ENCODE measurements around the gene ZNF625. TPM values are rescaled to one million over a fixed set of nuclear protein-coding genes. Genes with fewer than 3 reads are reported as not detected.

ZNF625 gene
- total RNA-seq, 2 donors from 2014 or later: 30.2 to 40.0 TPM

DNA sequence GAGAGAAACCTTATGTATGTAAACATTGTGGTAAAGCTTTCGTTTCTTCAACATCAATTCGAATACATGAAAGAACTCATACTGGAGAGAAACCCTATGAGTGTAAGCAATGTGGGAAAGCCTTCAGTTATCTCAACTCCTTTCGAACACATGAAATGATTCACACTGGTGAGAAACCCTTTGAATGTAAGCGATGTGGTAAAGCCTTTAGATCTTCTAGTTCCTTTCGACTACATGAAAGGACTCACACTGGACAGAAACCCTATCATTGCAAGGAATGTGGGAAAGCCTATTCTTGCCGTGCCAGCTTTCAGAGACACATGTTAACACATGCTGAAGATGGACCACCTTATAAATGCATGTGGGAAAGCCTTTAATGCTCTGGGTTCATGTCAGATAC lies 31.1 kb upstream of the ZNF625 start:
- no peaks in the 10 kb centered on the region for H3K4me1 ChIP-seq (ENCODE audit: control insufficient read depth, insufficient read depth, low read length)
- H3K9ac ChIP-seq (ENCODE audit: extremely low read depth, low read length, poor library complexity, severe bottlenecking): no peak overlapping the region
- H3K36me3 ChIP-seq (ENCODE audit: control insufficient read depth, insufficient read depth, low read length): peaks cover 77% of the 10 kb centered on the region
- H3K27me3 ChIP-seq (ENCODE audit: control insufficient read depth, insufficient read depth, low read length, poor library complexity, severe bottlenecking): no peaks in the 10 kb centered on the region
- Mint-ChIP-seq H3K27me3 (ENCODE audit: insufficient read depth) (no peaks in the 10 kb centered on the region), H3K27ac (no peak overlapping the region), H3K4me1 (no peaks in the 10 kb centered on the region), H3K9me3 (peaks cover 99% of the 10 kb centered on the region), H3K4me3 (no peak overlapping the region), H3K36me3 (ENCODE audit: low read depth) (peaks cover 89% of the 10 kb centered on the region)
- H3K27ac ChIP-seq (ENCODE audit: low read depth, low read length): no peak overlapping the region
- H3K9me3 ChIP-seq (ENCODE audit: control insufficient read depth, low read length): peaks cover 94% of the 10 kb centered on the region
- TF ChIP-seq, protein P1, sequence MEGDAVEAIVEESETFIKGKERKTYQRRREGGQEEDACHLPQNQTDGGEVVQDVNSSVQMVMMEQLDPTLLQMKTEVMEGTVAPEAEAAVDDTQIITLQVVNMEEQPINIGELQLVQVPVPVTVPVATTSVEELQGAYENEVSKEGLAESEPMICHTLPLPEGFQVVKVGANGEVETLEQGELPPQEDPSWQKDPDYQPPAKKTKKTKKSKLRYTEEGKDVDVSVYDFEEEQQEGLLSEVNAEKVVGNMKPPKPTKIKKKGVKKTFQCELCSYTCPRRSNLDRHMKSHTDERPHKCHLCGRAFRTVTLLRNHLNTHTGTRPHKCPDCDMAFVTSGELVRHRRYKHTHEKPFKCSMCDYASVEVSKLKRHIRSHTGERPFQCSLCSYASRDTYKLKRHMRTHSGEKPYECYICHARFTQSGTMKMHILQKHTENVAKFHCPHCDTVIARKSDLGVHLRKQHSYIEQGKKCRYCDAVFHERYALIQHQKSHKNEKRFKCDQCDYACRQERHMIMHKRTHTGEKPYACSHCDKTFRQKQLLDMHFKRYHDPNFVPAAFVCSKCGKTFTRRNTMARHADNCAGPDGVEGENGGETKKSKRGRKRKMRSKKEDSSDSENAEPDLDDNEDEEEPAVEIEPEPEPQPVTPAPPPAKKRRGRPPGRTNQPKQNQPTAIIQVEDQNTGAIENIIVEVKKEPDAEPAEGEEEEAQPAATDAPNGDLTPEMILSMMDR (conservative IDR thresholded peaks at IDR 0.05): no peak
- WGBS, 2 experiments (ENCODE audit: insufficient coverage in 1 of 2, insufficient read length in 1 of 2): 99 to 100% methylated on average over 6 of the region's 6 CpGs
- peak overlapping the region; percentile 76 for H3K4me3 ChIP-seq (ENCODE audit: low read length)
- DNase-seq: no peak

DNA sequence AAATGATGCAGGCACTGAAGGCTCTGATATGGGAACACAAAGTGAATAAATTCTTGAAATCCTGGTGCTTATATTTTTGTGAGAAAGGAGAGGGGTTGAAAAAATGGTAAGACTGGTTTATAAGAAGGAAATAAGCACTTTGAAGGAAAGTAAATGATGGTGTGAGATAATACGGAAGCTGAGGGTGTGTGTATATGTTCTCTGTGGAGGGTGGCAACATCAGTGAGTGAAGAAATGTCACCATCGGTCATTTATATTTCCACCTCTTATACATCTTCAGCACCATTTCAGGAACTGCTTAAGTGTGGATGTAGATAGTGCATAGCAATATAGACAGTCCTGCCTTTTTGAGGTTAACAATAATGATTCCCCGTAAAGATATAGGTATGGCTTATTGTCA lies 23.8 kb upstream of the ZNF625 start:
- H3K4me3 Mint-ChIP-seq: no peak overlapping the region
- Histone ChIP-seq H3K27me3 (ENCODE audit: control insufficient read depth, insufficient read depth, low read length, poor library complexity, severe bottlenecking) (no peaks in the 10 kb centered on the region), H3K9ac (ENCODE audit: extremely low read depth, low read length, poor library complexity, severe bottlenecking) (no peak overlapping the region), H3K9me3 (ENCODE audit: control insufficient read depth, low read length) (peaks cover 72% of the 10 kb centered on the region), H3K4me3 (ENCODE audit: low read length) (no peak overlapping the region), H3K36me3 (ENCODE audit: control insufficient read depth, insufficient read depth, low read length) (peaks cover 41% of the 10 kb centered on the region), H3K4me1 (ENCODE audit: control insufficient read depth, insufficient read depth, low read length) (no peaks in the 10 kb centered on the region), H3K27ac (ENCODE audit: low read depth, low read length) (no peak overlapping the region)
- H3K27me3 Mint-ChIP-seq (ENCODE audit: insufficient read depth): no peaks in the 10 kb centered on the region
- peaks cover 76% of the 10 kb centered on the region for H3K36me3 Mint-ChIP-seq (ENCODE audit: low read depth)
- DNase-seq: no peak
- TF ChIP-seq, protein P1 (conservative IDR thresholded peaks at IDR 0.05): no peak
- H3K4me1 Mint-ChIP-seq: no peaks in the 10 kb centered on the region
- H3K27ac Mint-ChIP-seq: no peak overlapping the region
- peaks cover 69% of the 10 kb centered on the region for H3K9me3 Mint-ChIP-seq
- 91 to 100% methylated on average over 1 to 2 of the region's 3 CpGs for WGBS, 2 experiments (ENCODE audit: insufficient coverage in 1 of 2, insufficient read length in 1 of 2)

DNA sequence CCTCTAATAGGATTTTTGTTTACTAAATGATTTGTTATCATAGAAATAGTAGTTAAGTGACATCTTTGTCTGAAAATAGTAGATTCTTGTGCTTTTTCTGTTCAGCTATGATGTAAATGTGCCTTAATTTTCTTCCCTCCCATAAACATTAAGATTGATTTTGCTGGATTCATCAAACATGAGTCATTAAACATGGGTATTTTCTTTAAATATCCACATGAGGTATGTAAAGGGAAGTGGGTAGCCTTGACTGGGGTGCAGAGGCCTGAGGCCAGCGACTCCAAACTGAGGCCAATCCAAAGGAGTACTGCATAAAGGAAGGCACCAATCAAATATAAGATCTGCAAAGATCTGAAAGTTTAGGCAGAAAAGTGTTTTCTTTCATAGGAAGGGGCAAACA lies 10.1 kb upstream of the ZNF625 start:
- Mint-ChIP-seq H3K27me3 (ENCODE audit: insufficient read depth) (no peaks in the 10 kb centered on the region), H3K27ac (no peak overlapping the region), H3K9me3 (no peaks in the 10 kb centered on the region), H3K4me1 (peaks cover 4% of the 10 kb centered on the region), H3K4me3 (no peak overlapping the region), H3K36me3 (ENCODE audit: low read depth) (peaks cover 33% of the 10 kb centered on the region)
- DNase-seq: no peak
- no peaks in the 10 kb centered on the region for H3K4me1 ChIP-seq (ENCODE audit: control insufficient read depth, insufficient read depth, low read length)
- H3K9me3 ChIP-seq (ENCODE audit: control insufficient read depth, low read length): no peaks in the 10 kb centered on the region
- 97 to 100% methylated on average over 1 of the region's 1 CpG for WGBS, 2 experiments (ENCODE audit: insufficient coverage in 1 of 2, insufficient read length in 1 of 2)
- TF ChIP-seq, protein P1 (conservative IDR thresholded peaks at IDR 0.05): no peak
- H3K9ac ChIP-seq (ENCODE audit: extremely low read depth, low read length, poor library complexity, severe bottlenecking): no peak overlapping the region
- no peak overlapping the region for H3K27ac ChIP-seq (ENCODE audit: low read depth, low read length)
- H3K36me3 ChIP-seq (ENCODE audit: control insufficient read depth, insufficient read depth, low read length): peaks cover 21% of the 10 kb centered on the region
- no peaks in the 10 kb centered on the region for H3K27me3 ChIP-seq (ENCODE audit: control insufficient read depth, insufficient read depth, low read length, poor library complexity, severe bottlenecking)
- H3K4me3 ChIP-seq (ENCODE audit: low read length): no peak overlapping the region
